Stimulated activated CD4-positive, alpha-beta T cell treated with anti-CD3 and anti-CD28 coated beads, Interleukin-1b, Interleukin-23, amount 100 ng/mL, for 4 hours (primary cell): ENCODE results near the gene CMTM2.

Experiments used
- DNase-seq, 2 donors: peaks; one replicate each; pipeline ENCODE4 v3.0.0-alpha.2; 2020; ENCODE audit warnings: low read depth in 2 of 2

The CMTM2 gene

DNA sequence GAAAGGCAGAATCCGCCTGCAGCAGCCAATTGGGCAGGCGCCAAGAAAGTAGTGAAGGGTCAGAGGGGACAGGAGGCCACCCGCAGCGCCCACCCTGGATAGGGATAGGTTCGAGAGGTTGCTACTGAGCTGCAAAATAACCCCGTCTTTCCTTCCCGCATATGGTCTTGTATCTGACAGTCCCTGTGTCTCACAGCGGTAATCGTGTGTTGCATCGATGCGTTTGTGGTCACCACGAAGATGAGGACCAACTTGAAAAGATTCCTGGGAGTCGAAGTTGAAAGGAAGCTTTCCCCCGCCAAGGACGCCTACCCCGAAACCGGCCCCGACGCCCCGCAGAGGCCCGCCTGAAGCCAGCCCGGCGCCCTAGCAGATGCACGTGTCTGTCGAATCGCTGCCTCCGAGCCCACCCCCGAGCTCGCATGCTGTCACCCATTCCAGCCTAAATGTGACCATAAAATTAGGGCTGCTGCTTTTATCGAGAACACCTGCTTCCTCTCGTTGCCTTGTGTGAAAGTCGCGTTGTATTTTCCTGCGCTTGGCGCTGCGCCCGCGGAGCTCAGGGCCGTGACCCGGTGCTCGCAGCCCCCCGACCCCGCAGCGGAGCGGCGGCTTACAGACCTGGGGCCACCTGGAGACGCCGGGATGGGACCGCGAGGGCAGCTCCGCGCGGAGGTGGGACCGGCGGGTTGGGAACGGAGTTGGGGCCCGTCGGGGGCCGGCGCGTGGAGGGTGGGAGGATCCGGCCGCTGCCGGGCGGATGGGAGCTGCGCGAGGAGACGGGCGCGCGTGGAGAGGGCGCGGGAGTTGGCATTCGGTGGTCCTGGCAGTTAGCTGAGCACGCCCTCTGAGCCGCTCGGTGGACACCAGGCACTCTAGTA is at the start of gene CMTM2:
Gene CMTM2, plus strand, starts transcription at position 813 of the 881 bp plus-strand sequence. CDS start 145 bp downstream, outside the sequence.
- DNase-seq: peak in 1 of 2 donors; percentile 24

DNA sequence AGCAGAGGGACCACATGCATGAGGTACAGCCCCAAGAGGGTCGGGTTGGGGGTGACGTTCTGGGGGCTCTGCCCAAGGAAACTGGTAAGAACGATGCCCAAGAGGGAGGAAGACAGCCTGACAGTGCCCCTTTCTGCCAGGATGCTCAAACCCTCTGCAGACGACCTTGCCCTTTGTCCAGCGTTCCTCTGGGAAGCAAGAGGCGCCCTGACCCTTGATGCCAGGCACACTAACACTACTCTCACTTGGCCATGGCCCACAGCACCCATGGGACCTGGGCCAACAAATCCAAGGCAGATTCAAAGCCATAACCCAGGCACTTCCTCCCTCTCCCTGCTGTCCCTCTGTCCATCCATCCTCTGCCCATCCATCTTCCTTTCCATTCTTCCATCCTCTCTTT is 49.8 kb upstream of the CMTM2 start:
- DNase-seq: no peak

DNA sequence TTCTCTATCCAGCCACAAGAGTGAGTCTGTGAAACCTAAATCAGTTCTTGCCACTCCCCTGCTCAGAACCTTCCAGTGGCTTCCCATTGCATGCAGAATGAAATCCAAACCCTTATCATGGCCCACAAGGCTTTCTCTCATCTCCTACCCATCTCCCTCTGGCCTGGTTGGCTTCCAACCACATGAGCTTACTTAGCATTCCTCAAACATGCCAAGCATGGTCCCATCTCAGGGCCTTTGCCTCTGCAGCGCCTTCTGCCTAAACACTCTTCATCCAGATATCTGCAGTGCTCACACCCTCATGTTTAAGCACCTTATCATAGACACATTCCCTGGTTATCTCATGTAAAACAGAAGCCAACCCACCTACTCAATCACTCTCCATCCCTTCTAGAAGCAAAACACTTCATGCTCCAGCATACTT is 44.9 kb upstream of the CMTM2 start:
- DNase-seq: no peak

- no peak for DNase-seq
Measured at GRCh38 chr16:66536525-66536924, 42.7 kb upstream of the CMTM2 start.

GRCh38 chr16:66537236-66537635 is 42.0 kb upstream of the CMTM2 start:
- no peak for DNase-seq

GRCh38 chr16:66538910-66539309 is 40.4 kb upstream of the CMTM2 start:
- no peak for DNase-seq

DNA sequence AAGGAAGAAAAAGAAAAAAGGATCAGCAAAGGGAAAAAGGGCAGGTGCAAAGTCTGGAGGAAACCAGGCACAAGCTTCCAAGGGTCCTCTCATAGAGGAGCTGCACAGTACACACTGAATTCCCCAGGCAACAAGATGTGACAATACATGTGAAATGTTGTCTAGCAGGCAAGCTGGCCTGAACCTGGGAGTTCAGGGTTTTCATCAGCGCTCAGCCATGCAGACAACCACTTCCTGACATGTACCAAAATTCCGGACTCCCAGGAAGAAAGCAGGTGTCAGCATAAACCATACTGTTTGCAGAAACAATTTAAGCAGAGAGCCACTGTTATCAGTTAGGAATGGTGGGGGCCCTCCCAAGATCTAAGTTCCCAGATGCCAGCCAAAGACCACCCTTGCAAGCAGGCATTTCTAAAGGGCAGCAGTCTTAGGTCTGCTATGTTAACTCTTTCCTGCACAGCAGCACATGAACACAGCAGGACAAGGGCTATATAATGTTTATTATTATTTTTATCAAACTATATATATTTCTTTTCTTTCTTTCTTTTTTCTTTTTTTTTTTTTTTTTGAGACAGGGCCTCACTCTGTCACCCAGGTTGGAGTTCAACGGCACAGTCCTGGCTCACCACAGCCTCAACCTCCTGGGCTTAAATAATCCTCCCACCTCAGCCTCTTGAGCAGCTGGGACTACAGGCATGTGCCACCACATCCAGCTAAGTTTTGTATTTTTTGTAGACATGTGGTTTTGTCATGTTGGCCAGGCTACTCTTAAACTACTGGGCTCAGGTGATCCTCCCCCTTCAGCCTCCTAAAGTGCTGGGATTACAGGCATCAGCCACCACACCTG is 39.4 kb upstream of the CMTM2 start:
- no peak for DNase-seq

- DNase-seq: no peak
Measured at GRCh38 chr16:66541388-66542355, 37.6 kb upstream of the CMTM2 start.

DNA sequence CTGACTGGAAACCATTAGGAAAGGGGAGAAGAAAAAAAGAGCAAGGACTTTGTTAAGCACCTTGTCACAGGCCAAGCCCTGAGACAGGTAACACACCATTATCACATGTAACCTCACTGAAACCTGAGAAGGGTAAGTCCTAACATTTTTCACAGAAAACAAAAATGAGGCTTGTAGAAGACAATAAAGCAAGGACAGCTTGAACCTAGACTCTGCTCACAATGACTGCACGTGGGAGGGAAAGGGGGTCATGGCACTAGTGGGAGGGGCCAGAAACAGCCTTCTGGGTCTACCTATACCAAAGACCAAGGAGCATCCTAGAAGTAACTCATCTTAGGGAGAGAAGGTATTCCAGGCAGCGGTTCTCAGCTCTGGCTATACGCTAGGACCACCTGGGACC is 36.9 kb upstream of the CMTM2 start:
- no peak for DNase-seq

DNA sequence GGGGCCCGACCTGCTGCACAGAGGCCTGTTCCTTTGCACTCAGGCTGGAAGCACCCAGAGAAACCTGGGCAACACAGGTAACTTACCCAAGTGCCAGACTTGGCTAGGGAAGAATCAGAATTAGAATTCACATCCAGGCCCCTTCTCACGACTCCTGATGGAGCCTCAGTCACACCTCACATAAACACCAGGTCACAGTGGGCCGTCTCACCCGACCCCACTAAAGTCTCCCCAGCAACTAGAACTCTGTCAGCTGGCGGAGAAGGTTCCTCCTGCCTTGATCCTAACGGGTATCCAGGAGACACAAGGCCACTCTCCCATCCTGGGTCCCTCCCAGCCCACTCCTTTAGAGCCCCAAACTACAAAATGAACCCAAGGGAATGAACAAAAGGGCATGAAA is 35.7 kb upstream of the CMTM2 start:
- DNase-seq: no peak

- DNase-seq: no peak
Measured at GRCh38 chr16:66544016-66544757, 35.1 kb upstream of the CMTM2 start.

DNA sequence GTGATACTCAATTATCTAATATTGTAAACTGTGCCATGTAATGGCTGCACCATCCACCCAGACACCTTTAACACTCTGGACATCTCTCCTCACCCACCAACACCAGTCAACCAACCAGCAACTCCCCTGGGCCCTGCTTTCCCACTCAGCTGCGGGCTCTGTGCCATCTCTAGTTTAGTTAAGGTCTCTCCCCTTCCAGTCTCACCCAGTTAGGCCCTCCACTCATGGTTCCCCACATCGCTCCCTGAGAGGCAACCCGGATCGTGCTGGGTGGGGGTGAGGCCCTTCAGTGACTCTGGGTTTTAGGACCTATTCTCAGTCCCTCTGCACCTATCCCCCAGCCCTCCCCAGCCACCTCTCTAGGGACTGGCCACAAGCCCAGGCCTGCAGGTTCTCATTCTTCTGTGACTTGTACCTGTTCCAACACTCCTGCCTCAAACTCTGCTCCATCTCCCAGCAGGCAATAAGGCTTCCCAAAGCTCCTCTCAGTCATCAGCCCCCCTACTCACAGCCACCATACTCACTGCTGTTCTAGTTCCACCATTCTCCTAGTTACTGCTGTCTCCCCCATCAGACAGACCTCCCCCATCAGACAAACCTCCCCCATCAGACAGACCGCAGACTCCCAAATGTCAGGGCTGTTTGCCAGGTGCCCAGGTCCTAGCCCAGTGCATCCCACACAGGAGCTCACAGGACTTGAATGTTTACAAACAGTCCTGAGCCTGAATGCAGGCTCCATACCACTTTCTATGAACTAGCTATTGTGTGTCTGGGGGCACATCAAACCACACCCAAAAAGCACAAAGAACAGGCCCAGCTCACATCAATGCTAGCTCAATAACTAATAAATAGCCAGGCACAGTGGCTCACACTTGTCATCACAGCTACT is 31.9 kb upstream of the CMTM2 start:
- no peak for DNase-seq

DNA sequence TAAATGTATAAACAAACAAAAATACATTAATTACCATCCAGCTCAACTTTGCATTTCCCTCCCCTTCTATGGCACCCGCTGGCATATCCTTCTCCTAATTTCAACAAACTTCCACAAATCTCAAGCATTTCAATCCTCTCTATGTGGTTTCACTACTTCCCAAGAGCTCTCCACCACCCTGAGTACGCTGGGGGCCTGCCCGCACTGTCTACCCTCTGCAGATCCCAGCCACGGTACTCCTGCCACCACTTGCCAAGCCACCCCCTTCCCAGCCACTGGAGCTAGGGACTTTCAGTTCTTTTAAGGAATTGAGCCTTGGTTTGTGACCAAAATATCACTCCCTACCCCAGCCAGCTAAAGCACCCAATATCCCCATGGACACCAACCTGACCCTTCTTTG is 31.2 kb upstream of the CMTM2 start:
- DNase-seq: no peak

- DNase-seq: no peak
Measured at GRCh38 chr16:66548868-66549267, 30.4 kb upstream of the CMTM2 start.

DNA sequence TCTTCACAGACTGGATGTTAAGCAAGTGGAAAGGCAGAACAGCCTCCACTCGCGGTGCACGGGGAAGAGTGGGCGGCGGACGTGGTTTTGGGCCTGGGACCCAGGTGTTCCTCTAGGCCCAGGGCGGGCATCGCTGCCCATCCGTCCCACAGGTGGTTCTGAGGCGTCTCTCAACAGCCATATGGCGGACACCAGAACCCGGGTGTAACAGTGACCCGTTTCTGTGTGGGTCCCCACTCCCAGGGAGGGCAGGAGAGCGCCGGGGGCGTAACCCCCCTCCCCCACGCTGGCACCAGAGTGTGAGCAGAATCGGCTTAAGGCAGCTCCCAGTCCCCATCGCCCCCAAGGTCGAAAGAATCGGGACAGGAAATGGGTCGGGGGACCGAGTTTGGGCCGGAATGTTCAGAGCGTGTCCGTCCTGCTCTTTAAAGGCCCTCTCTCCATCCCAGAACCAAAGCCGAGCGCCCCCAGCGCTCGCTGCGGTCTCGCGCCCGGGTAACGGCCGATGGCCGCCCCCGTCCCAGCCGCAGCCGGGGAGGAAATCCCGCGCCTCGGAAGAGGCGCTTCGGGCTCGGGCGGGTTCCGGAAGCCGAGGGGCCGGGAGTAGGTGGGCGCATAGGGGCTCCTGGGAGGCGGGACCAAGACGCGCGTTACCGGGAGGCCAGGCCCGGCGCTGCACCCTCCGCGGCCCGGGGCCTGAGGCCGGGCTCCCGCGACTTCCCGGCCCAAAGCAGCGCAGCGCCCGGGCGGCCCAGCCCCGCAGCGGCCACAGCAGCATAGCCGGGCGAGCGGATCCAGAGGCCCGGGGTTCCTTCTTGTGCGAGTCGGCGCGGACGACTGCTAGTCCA is 29.8 kb upstream of the CMTM2 start, which contains the start of gene TK2:
Gene TK2, minus strand, starts transcription at position 839 of the 848 bp plus-strand sequence. Its CDS starts 61 bp downstream, at position 778.
- DNase-seq: peak; percentile 43 to 65

DNA sequence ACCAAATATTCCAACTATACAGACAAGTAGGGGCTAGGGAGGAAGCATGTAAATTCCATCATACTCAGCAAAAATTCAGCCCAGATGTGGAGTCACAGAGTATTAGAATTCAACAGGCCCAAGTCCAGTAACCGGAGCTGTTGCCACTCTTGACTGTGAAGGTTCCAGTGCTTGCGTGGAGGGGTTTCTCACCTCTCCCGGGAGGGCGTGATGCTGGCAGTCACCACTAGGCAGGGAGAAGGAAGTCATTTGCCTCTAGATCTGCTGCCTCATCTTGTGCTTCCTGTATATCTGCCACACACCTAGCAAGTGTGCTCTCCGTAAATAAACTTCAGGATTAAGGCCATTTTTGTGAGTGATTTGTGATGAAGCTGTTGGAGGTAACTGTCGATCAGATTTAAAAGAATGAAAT is 27.9 kb upstream of the CMTM2 start:
- peak; percentile 23 to 32 for DNase-seq

DNA sequence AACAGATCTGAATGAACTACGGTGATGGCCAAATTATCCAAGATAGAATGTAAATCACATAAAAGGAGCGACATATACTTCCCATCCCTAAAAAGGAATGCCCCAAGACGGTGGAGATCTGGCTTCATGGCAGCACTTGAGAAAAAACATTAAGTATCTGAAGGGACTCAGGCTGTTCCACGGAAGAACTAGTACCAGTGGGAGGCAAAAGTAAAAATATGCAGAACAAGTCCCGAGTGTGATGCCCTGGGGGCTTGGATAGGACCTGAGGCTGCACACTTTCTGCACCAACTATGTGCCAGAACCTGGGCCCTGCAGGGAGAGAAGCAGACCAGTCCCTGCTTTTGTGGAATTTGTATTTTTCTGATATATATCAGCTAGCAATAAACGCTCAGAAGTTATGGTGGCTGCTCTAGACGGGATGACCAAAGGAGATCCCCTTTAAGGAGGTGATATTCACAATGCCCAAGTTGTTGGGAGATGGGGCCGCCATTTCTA is 27.4 kb upstream of the CMTM2 start:
- DNase-seq: no peak
